ENCODE data around the gene IFI44.

Gene IFI44

GRCh38 chr1:78647238-78647637 lies 2.4 kb upstream of the IFI44 start:
- Histone ChIP-seq H3K4me3 (no peak overlapping the region), H3K27ac (no peak overlapping the region)
- DNase-seq (ENCODE audit: low spot score): no peak
- no peak for TF ChIP-seq CTCF (IDR thresholded peaks at IDR 0.05)

- H3K27ac ChIP-seq: peak overlapping the region in 1 of 2 donors; percentile 10
- H3K4me3 ChIP-seq: peak overlapping the region; percentile 63
- no peak for DNase-seq (ENCODE audit: low spot score)
- no peak for TF ChIP-seq CTCF (IDR thresholded peaks at IDR 0.05)
Measured at GRCh38 chr1:78650114-78650660, 556 bp downstream of the IFI44 start.

GRCh38 chr1:78651241-78651640 lies 1.6 kb downstream of the IFI44 start:
- TF ChIP-seq CTCF (IDR thresholded peaks at IDR 0.05): no peak
- H3K4me3 ChIP-seq: peak overlapping the region; percentile 63
- H3K27ac ChIP-seq: peak overlapping the region in 1 of 2 donors; percentile 18
- no peak for DNase-seq (ENCODE audit: low spot score)

GRCh38 chr1:78652019-78652560 lies 2.5 kb downstream of the IFI44 start:
- no peak for DNase-seq (ENCODE audit: low spot score)
- no peak for TF ChIP-seq CTCF (IDR thresholded peaks at IDR 0.05)
- peak overlapping the region in 1 of 2 donors; percentile 18 for H3K27ac ChIP-seq
- H3K4me3 ChIP-seq: peak overlapping the region; percentile 63

GRCh38 chr1:78658901-78659300 lies 9.3 kb downstream of the IFI44 start:
- DNase-seq (ENCODE audit: low spot score): no peak
- Histone ChIP-seq H3K4me3 (no peak overlapping the region), H3K27ac (no peak overlapping the region)
- TF ChIP-seq CTCF (IDR thresholded peaks at IDR 0.05): no peak

GRCh38 chr1:78663923-78664322 lies 14.3 kb downstream of the IFI44 start:
- TF ChIP-seq CTCF (IDR thresholded peaks at IDR 0.05): no peak
- Histone ChIP-seq H3K4me3 (no peak overlapping the region), H3K27ac (no peak overlapping the region)
- DNase-seq (ENCODE audit: low spot score): no peak

GRCh38 chr1:78664763-78665162 lies 15.1 kb downstream of the IFI44 start:
- Histone ChIP-seq H3K27ac (no peak overlapping the region), H3K4me3 (no peak overlapping the region)
- no peak for TF ChIP-seq CTCF (IDR thresholded peaks at IDR 0.05)
- no peak for DNase-seq (ENCODE audit: low spot score)
